Left forelimb (tissue), 1 donor: ENCODE results near the gene DGCR8.

Source experiments
- DNase-seq: peaks from one replicate; pipeline ENCODE4 v3.0.0-alpha.2; 2018; ENCODE audit warnings: low spot score

DGCR8 gene

GRCh38 chr22:20090730-20091240 lies 10.7 kb downstream of the DGCR8 start:
- peak; percentile 26 for DNase-seq

GRCh38 chr22:20091690-20092476 lies 11.8 kb downstream of the DGCR8 start:
- DNase-seq = peak; percentile 15

- DNase-seq = peak; percentile 48
These were observed 12.4 kb downstream of the DGCR8 start for GRCh38 chr22:20092477-20092854.

GRCh38 chr22:20093418-20094196 lies 13.6 kb downstream of the DGCR8 start:
- DNase-seq = peak; percentile 49

GRCh38 chr22:20094197-20094807 lies 14.3 kb downstream of the DGCR8 start:
- DNase-seq = peak; percentile 47

GRCh38 chr22:20095521-20095920 lies 15.5 kb downstream of the DGCR8 start:
- no peak for DNase-seq

- no peak for DNase-seq
These were observed 16.8 kb downstream of the DGCR8 start for GRCh38 chr22:20096574-20097420.

- no peak for DNase-seq
These were observed 19.2 kb downstream of the DGCR8 start for GRCh38 chr22:20099099-20099711.

- DNase-seq = no peak
These were observed 21.6 kb downstream of the DGCR8 start for GRCh38 chr22:20101638-20102037.

- DNase-seq = no peak
These were observed 22.3 kb downstream of the DGCR8 start for GRCh38 chr22:20102203-20102780.

GRCh38 chr22:20105456-20106204 lies 25.6 kb downstream of the DGCR8 start:
- no peak for DNase-seq

GRCh38 chr22:20106205-20106848 lies 26.3 kb downstream of the DGCR8 start:
- DNase-seq = no peak

GRCh38 chr22:20106849-20107237 lies 26.8 kb downstream of the DGCR8 start:
- DNase-seq = no peak

- DNase-seq = no peak
These were observed 27.4 kb downstream of the DGCR8 start for GRCh38 chr22:20107471-20107901.

- no peak for DNase-seq
These were observed 28.1 kb downstream of the DGCR8 start for GRCh38 chr22:20107951-20108756.

- no peak for DNase-seq
These were observed 28.8 kb downstream of the DGCR8 start for GRCh38 chr22:20108757-20109230.

GRCh38 chr22:20109411-20110358 lies 29.6 kb downstream of the DGCR8 start:
- no peak for DNase-seq
